GM12875 (cell line): ENCODE measurements around the gene HOXB8.
A peak's percentile ranks its signal among the peaks of the same experiment; 100 is the strongest.

Source experiments
- H3K4me3 ChIP-seq: one replicate; pipeline ENCODE4 v1.5.1; 2011; ENCODE audit warnings: low read depth, low read length, control low read depth
- TF ChIP-seq, protein P1 (sequence below): IDR thresholded peaks from 2 replicates; pipeline ENCODE4 v1.5.1; 2011; ENCODE audit warnings: low read depth, mild to moderate bottlenecking, control low read depth, inconsistent platforms, low read length, moderate library complexity, borderline replicate concordance; ENCODE audit not compliant: insufficient read depth

HOXB8 gene

DNA sequence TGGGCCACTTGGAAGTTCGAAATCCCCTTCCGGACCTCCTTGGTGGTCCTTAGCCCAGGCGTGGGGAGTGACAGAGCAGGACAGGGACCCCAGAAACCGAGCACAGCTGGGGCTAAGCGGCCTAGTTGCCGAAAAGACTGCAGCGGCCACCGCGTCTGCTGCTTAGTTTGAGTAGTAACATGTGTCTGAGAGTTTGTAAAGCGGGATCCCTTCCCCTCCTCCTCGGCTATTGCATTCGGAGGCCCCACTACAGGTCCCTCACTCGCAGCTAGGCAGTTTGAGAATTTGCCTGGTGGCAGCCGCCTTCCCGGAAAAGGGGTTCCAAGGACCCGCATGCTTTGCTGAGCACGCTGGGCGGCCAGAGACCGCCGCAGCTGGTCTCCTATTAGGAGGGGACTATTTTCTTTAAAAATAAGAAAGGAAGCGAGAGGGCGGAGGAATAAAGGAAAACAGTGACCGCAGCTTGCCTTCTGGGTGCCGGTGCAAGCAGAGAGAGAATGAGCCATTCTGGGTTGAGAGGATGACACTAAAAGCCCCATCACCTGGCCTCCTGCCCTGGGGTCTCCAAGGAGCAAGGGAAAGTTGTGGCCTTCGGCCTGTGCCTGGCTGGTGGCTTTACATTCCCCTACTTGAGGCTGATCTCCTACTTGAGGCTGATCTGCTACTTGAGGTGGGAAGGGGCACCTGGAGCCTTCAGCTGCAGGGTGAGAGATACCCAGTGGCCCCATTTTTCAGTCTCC lies 20.4 kb downstream of the HOXB8 start:
- TF ChIP-seq, protein P1, sequence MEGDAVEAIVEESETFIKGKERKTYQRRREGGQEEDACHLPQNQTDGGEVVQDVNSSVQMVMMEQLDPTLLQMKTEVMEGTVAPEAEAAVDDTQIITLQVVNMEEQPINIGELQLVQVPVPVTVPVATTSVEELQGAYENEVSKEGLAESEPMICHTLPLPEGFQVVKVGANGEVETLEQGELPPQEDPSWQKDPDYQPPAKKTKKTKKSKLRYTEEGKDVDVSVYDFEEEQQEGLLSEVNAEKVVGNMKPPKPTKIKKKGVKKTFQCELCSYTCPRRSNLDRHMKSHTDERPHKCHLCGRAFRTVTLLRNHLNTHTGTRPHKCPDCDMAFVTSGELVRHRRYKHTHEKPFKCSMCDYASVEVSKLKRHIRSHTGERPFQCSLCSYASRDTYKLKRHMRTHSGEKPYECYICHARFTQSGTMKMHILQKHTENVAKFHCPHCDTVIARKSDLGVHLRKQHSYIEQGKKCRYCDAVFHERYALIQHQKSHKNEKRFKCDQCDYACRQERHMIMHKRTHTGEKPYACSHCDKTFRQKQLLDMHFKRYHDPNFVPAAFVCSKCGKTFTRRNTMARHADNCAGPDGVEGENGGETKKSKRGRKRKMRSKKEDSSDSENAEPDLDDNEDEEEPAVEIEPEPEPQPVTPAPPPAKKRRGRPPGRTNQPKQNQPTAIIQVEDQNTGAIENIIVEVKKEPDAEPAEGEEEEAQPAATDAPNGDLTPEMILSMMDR, result no peak
- H3K4me3 ChIP-seq, result no peak overlapping the region

DNA sequence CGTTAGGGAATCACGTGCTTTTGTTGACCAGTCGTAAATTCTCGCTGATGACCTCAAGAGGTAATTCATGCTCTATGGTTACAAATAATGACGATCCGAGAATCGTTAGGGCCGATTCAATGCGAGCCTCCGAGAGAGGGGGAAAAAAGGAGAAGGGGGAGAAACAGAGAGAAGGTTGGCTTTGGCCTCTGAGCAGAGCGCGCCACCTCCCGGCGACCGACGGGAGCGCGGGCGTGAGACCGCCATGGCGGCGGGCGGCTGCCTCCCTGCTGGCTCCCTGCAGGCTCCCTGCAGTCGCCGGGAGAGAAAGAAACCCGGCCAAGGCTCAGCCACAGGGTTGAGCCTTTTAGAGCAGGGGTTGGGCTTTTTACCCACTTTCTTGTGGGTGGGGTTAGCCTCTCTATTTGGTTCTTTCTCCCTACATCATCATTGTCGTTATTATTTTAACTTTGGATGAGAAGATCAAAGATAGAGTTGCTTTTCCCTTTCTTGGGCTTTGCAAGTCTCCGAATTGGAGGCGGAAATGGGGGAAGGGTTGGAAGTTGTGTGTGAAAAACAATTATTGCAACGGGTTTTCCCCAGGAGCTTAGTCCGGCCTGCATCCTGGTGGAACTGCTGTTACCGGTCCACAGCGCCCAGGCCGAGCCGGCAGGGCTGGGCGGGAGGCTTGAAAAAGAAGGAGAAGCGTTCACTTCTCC lies 21.1 kb downstream of the HOXB8 start:
- TF ChIP-seq, protein P1, result peak; percentile 93
- H3K4me3 ChIP-seq, result peak overlapping the region; percentile 38

DNA sequence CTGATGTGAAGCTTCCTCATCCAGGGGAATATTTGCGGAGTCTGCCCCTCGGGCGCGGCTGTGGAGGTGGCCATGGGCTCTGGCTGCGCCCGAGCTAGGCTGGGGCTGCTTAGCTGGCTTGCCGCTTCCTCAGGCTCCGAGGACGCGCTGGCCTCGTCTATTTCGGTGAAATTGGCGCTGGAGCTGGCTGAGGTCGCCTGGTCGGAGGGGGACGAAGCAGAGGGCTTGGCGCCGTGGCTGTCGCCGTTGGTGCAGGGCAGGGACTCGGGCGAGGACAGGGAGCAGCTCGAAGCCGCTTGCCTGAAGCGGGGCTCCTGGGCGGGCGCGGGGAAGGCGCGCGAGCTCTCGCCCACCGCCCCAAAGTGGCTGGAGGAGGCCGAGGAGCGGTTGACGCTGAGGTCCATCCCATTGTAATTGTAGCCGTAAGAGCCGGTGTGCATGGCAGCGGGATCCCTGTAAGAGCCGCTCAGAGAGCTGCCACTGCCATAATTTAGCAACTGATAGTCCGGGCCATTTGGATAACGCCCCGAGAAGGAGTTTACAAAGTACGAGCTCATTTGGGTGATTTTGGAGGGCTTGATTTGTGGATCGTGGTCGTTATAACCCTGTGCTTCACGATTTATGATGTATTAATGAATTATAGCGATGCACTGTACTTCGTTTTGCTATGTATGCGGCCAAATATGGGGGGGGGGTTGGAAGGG lies 21.8 kb downstream of the HOXB8 start, which contains the start of gene HOXB5:
TSS of gene HOXB5 (minus strand) at position 654 of the 704 bp plus-strand sequence. CDS start at position 557, 97 bp downstream.
- TF ChIP-seq, protein P1, result no peak
- peak within 1 kb of the TSS; percentile 38 for H3K4me3 ChIP-seq

DNA sequence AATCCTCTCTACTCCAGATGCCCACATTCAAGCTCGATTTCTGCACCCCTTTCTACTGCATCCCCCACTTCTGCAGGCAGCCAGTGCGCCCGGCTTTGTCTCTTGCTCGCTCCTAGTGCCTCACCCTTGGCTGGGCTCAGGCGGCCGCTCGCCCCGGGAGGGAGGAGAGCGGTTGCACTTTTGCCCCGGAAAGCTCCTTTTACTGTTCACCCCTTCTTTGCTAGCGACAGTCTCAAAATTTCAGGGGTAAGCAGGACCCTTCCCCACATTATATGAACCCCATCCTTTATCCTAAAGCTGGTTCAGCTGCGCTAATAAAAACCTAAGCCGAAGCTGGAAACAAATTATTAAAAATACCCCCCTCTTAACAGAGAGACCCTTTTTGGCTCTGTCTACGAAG lies 22.5 kb downstream of the HOXB8 start:
- TF ChIP-seq, protein P1, result no peak
- H3K4me3 ChIP-seq, result no peak overlapping the region

DNA sequence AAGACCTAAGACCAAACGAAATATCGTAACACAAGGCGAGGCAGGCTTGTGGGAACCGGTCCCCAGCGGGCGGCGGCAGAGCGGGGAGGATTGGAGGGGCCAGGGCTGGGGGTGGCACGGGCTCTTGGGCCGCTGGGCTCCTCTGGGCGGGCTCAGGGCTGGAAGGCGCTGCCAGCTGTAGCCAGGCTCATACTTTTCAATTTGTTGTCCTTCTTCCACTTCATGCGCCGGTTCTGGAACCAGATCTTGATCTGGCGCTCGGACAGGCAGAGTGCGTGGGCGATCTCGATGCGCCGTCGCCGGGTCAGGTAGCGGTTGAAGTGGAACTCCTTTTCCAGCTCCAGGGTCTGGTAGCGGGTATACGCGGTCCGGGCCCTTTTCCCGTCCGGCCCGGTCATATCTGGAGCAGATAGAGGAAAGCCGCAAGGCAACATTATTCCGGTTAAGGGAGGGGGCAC lies 23.0 kb downstream of the HOXB8 start:
- TF ChIP-seq, protein P1, result no peak
- H3K4me3 ChIP-seq, result no peak overlapping the region

DNA sequence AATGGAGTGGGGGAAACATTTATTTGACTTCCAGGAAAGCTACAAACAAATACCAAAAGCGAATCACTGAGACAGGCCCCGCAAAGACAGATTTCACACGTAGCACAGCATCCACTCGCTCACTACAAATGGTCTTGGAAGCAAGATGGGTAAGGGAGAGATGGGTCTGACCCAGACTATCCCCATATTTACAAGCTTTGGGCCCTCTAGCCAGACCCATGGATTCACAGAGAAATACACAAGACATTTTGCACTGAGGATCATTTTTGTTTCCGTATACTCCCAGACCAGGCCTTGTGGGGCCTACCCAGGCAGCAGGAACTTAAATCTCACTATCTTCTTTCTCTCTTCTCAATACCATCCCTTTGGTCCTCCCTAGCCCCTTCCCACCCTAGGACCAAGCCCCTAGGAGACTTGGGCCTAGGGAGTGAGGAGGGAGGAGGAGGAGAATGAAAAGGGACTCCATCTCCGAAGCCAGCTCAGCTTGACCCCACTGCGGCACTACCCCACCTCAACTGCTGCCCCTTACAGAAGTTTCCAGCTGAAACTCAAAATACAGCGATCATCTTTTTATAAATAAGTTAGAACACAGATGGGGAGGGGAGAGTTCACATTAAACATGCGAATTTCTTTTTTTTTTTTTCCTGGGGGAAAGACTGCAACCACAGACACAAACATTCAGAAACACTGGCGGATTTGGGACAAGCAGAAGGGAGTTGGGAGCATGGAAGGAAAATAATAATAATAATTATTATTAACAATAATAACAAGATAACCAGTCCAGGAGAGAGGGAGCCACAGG lies 23.6 kb downstream of the HOXB8 start:
- H3K4me3 ChIP-seq, result no peak overlapping the region
- TF ChIP-seq, protein P1, result no peak
